ENCODE data around the gene APMAP.

GRCh38 chr20:25021336-25021735 lies 28.8 kb upstream of the APMAP start:
- TF ChIP-seq CTCF (IDR thresholded peaks at IDR 0.05) (no peak), POLR2A (IDR thresholded peaks at IDR 0.05) (no peak), EP300 (IDR thresholded peaks at IDR 0.05) (no peak), POLR2AphosphoS5 (IDR thresholded peaks at IDR 0.05) (no peak)
